ENCODE data around the gene NR5A2.

NR5A2 gene

DNA sequence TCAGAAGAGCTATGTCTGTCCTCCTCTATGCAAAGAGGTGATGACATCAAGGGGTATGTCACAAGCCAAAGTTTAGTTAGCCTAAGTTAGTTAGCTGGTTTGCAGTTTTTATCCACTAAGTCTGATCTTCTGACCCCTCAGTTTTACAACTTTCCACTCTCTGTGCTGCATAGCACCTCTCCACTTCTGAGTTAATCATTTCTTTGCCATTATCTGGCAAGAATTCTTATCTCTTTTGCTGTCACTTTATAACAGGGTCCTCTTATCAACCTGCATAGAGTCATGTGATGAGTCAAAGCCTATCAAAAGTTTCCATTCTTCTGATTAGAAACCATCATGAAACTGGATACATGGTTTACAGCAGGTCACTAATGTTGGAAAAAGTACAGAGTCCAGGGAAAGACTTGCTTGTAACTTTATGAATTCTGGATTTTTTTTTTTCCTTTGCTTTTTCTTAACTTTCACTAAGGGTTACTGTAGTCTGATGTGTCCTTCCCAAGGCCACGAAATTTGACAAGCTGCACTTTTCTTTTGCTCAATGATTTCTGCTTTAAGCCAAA lies at the start of gene NR5A2:
TSS of gene NR5A2 (plus strand) at position 447 of the 560 bp plus-strand sequence. CDS start 138 bp downstream, outside the sequence.
- DNase-seq = no peak

DNA sequence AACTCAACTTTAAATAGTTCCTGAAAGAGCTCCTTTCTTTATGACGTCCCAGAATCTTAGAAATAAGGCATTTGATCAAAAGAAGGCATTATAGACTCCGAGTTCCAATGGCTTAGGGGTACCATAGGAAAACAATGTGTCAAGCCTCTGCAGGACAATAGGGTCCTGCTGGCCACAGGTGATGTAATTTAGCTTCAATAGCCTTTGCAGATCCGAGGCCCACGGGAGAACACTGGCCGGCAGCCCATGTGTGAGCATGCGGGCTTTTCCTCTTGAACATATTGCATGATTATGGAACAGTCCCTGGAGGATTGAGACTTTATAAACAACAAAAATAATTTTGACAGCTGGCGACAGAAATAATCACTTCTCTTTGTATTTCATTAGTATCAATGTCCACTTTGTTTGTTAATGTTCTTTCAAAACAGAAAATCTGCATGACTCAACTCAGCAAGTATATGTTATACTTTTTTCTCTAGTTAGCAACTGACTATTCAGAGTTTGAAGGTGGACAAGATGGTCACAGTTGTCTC lies 49.0 kb upstream of the NR5A2 start:
- DNase-seq = no peak

DNA sequence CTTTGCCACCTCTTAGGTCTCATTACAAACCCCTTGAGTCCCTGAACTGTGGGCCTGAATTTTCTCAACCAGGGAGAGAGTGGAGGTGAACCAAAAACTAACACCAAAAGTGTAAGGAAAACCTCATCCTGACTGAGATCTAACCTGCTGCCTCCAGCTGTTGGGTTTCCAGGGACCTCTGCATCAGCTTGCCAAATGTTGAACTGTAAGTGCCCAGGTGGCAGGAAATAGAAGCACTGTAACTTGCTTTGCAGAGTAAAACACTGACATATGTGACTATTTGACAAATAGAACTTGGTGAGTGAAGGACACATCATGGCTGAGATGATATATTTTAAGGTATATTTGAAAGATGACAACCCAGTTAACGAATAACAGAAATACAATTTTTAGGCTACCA lies 48.4 kb upstream of the NR5A2 start:
- no peak for DNase-seq

DNA sequence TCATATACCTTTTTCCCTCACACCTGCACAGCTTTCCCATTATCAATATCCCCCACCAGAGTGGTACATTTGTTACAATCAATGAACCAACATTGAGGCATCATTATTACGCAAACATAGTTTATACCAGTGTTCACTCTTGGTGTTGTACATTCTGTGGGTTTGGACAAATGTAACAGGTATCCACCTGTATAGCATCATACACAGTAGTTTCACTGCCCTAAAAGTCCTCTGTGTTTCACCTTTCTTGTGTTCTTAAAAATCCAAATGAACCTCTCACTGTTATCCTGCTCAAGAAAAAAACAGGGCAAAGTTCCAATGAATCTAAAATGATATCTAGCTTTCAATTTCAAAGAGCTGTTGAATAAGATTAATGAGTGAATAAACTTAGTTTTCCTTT lies 45.9 kb upstream of the NR5A2 start:
- no peak for DNase-seq

DNA sequence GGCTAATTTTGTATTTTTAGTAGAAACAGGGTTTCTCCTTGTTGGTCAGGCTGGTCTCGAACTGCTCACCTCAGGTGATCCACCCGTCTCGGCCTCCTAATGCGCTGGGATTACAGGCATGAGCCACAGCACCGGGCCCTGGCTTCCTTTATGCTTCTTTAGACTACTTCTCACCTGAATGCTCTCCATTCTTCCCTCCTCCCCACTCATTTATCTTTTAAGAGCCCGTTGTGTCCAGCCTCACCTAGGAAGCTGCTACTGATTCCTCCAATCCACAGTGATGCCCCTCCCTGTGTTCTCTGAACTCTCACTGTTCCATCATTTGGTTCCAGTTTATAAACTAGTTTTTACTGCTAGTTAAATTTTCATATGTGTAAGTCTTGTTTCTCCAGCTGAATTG lies 44.9 kb upstream of the NR5A2 start:
- no peak for DNase-seq

DNA sequence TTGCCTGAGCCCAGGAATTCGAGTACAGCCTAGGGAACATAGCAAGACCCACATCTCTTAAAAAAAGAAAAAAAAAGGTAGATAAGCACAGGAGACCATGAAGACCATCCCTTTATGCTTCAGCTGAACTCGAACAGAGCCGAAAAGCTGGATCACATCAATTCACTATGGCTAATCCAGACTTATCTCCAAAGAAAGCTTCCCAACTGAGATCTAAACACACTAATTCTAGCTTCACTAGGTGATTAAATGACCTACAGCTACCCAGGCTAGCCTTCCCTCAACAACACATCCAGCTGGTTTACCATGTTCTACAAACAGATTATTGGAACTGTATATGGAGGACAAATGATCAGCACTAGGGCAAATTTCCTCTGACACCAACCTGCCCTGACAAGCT lies 44.0 kb upstream of the NR5A2 start:
- DNase-seq = no peak

DNA sequence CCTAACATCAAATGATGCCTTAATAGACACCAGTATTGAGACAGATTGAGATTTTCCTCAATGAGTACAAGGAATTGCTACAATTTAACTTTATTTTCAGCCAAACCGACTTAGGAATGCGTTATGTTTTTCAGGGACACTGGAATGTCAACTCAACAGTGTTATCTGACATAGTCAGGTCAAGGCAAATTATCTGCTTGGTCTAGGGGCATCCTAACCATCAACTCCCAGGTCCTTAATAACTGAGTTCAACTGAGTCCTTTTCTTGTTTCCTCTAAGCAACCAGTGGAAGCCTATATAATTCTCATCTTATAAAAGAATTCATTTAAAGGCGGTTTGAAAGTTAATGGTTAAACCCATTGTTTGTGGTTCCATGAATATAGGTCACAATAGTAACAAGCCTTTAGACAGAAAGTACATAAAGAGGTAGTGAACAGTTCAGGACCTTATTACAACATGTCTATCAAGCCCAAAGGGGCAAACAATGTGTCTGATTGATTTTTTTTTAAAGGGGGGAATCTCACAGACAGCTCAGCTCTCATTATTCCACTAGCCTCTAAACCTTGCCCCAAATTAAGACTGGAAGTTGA lies 32.3 kb upstream of the NR5A2 start:
- DNase-seq = no peak

DNA sequence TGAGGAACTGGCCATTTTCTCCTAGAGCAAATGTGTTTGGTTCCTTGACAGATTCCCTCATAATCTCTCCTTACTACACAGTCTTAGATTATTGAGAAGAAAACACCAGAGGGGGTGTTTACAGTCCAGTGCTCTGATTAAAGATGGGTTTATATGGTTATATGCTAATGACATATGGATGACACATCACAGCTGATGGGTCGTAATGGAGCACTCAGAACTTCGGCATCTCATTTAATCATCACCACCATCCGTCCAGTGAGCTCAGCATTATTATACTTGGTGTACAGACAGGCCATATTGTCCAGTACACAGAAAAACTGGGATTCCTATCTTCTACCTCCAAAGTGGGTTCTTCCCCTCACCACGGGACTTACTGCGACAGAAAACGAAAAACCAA lies 22.3 kb upstream of the NR5A2 start:
- DNase-seq = no peak

DNA sequence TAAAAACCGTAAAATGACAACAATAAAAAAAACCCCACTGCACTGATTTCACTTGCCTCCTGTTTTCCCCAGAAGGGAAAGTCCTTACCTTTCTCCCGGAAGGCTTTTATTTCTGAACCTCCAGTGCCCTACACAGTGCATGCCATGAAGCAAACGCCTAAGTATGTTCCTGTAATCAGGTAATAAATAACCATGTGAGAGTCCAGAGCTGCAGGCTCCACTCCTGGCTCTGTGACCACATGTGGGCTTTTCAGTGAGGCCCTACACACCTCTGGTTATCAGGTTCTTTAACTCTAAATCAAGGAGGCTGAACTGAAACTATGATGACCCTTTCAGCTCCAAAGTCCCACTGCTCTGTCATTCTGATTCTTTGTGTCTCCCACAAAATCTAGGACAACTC lies 20.8 kb upstream of the NR5A2 start:
- DNase-seq = no peak

DNA sequence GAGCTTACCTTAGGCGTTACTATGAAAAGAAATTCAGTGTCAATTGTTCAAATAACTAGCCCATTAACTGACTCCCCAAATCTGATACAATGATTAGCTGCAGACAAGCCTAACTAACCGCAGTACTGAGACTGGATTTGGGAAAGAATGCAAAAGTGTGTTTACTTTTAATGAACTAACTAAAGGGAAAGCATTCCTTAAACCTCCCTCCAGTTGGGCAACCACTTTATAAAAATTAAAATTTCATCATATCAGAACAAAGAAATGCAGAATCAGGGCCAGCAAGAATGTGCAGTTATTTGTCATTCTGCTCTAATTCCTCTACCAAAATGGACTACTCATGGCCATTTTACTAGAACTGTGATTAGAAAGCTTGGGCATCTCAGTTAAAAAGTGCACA lies 11.7 kb upstream of the NR5A2 start:
- DNase-seq = no peak

DNA sequence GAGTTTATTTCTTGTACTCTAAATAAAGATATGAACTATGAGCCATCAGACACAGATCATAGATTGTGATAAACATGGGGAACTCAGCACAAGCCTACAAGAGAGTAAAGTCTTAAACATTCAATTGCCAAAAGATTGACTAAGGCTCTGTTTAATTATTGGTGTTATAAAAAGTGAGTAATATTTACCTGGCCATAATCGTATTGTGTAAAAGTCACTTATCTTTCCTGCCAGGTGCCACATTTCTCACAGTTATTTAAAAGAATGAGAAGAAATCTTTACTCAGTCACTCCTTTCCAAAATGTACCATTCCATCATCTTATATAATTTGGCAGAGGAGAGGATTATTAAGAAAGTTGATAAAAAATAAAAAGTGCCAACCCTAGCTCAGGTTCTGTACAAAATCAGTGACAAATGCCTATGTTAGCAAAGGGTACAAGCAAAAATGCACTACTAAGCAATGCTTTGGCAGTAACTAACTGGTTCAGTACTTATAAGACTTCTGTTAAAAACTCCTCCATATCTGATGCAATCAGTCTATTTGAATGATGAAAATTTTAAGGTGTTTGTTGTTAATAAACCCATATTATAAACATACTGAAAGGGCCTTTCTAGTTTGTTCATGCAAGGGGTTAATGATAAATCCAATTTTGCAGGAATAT lies 5.8 kb upstream of the NR5A2 start:
- no peak for DNase-seq

DNA sequence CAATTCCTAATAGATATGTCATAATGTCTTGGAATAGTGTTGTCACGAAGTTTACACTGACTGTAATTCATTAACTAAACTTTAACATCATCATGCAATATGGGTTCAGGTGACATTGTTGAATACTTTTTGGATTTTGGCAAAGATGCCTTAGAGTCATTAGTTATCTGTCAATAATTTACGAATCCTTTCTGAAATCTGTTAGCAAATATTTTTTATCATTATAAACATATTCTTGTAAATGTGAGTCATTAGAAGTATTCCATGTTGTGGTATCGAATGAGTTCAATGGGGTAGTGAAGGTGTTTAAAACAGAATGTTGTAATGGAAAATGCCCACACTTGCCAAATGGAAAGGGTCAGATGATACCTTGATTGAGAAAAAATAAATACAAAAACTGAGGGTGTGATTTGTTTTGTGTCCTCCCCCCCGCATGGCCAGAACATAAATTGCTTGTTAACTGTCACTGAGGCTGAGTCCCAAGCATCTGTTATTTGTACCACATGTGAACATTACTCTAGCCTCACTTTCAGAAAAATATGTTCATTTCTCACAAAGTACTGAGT lies 5.2 kb upstream of the NR5A2 start:
- DNase-seq = no peak

DNA sequence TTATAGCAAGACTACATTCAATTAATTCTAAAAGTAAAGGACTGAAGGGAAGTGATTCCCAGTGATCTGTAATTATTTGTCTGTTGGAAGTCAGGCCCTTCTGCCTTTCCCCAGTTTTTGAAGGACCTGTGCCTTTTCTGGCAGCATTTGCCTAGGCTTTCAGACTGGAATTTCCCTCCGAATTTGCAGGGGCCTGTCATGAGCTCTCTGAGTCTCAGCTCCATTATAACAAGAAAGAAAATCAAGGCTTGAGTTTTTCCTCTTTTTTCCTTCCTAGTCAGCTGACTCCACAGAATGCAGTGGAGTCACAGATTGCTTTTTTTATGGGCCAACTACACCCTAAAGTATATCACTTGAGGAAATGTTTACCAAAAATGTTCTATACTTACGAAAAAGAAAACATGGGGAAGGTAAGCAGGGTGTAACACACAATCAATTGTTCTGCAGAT lies 1.1 kb downstream of the NR5A2 start:
- no peak for DNase-seq

DNA sequence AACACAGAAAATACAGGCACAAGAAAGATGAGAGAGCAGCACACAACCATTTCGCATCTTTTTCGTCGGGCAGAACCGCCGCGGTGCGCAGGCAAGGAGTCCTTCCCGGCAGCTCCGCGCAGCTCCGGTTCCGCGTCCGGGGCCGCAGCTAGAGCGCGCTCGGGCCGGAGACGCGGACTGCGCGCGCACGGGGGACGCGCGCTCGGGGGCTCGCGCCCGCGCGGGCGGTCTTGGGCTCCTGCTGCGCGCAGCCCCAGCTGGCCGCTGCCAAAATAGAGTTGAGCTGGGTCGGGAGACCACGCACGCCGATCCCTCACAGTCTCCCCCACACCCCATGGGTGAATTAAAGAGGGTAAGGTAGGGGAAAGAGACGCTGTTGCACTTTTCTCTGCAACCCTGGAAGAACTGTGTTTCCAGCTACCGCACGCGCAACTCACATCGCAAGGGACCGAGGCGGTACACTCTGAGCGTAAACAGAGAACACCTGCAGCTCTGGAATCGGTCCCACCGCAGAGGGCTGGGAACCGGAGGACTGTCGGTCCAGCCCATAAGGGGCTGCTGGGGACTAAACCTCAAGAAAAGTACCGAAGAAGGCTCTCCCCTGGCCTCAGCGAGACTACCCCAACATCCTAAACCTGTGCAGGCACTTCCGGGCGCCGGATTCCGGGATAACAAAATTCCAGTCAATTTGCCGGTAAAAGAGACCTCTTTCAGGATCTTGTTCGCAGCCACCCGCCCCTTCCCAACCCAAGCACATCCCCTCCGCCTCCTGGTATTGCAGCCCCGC lies 1.7 kb downstream of the NR5A2 start:
- DNase-seq = no peak

DNA sequence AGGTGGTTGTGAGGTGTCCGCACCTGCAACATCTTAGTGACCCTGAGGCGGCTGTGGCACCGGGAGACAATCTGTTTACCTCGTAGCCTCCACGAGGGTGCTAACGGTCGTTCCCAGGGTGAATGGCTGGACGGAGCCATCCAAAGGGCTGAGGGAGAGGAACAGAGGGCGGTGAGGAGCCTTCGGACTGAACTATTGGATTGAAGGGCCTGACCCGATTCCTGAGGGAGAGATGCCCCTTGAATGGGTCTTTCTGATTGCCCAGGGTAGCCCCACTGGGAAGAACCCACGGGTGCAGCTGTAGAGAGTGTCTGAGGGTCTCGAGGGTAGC lies 2.3 kb downstream of the NR5A2 start:
- no peak for DNase-seq

DNA sequence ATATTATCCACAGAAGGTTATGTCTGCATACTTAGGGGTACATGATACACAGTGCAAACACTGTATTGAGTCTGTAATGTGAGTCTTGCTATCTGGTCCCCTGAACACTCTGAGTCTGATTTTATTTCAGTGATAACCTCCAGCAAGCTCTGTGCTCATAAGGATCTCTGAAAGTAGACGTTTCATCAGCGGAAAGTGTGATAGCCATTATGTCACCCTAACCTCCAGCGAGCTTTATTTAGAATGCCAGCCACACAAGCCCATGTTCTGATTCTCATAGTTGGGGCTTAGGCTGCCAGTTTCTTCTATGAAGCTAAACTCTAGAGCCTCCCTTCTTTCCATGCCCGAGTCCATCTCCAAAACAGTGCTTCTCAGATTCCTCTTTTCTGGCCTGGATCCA lies 3.3 kb downstream of the NR5A2 start:
- DNase-seq = no peak

DNA sequence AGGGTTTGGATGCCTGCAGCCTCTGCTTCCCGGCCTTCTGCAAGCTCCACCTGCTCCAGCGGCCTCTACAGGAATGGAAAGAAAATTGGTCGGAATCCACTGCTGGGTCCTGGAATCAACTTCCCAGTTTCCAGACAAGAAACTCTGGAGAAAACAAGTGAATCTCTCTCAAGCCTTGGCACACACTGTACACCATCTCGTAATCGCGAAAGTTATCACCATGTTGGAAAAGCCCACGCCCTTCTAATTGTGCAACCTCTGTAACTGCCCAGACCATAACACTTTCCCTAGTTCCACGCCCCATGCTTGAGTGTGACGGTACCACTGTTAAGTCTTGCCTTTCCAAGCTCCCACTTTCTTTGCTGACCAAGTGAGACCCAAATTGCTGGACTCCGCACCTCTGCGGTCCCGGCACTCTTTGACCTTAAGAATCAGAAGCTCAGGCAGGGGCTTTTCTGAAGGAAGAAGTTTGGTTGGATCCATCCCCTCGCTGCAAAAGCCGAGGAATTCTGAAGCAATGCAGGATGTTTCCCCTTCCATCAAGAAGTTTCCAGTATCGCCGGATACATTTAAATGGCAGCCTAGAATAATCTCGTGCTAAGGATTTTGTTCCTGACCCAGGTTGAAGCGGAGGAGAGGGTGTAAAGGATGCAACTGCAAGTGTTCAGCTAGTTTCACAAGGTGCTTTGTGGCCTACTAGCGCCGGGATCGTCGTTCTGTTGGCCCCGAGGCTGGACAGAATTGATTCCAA lies 6.2 kb downstream of the NR5A2 start:
- DNase-seq = no peak

DNA sequence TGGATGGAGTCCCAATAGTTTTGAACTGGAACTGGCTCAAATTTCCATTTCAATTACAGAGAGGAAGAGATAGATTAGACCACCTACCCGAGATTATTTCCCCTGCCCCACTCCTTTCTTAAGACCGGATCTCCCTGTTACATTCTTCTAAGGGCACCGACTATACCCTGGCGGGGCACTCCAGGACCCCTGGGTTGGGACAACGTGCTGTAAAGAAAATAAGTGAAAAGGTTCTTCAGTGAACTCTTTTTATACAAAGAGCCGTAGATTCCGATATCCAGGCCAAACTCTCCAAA lies 6.7 kb downstream of the NR5A2 start:
- DNase-seq = no peak

DNA sequence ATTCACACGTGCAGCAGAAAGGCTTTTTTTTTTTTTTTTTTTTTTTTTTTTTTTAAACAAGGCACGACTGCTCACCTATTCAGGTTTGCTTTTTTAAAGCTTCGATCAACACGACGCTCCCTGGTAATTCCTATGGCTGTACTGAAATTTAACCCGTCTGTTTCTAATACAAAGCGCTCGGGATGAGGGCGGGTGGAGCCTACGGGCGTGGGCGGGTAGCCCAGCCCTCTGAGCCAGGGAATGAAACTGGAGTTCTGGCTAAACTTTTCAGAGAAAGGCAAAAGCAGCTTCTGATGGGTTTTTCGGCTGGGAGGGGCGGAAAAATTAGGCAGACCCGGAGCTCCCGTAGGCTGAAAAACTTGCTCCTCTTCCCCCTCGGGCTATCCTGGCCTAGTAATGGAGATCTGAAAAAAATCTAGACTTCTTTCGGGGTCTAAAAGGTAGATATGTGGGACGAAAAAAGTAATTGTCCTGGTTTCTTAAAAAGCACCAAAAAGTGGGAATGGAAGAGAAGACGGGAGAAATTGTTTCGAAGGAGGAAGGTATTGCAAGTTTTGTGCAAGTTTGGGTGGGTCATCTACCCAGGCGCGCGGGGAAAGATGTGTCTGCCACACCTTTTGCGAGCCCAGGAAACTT lies 7.4 kb downstream of the NR5A2 start:
- DNase-seq = no peak

DNA sequence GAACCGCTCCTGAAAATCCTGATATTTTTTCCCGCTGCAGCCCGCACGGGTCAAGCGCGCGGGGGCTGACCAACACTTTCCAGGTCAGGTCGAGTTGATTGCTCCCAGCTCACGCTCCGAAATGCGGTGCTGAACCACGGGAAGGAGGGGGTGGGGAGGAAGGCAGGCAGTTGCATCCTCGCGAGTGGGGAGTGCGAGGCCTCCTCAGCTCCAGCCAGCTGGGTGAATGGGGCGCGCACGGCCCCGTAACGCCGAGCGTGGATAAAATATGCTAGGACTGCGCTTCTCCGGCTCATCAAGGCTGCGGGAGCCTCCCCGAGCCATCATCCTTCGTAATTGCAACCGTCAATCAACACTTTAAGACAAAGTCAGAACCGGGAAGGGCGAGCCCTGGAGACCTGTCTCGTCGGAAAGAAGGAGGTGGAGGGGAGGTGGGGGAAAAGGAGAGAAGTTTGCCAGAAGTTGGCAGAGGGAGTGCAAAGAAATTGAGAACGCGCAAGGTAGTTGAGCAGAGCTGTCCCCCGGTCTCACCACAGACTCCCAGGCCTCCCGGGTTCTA lies 8.0 kb downstream of the NR5A2 start:
- no peak for DNase-seq

DNA sequence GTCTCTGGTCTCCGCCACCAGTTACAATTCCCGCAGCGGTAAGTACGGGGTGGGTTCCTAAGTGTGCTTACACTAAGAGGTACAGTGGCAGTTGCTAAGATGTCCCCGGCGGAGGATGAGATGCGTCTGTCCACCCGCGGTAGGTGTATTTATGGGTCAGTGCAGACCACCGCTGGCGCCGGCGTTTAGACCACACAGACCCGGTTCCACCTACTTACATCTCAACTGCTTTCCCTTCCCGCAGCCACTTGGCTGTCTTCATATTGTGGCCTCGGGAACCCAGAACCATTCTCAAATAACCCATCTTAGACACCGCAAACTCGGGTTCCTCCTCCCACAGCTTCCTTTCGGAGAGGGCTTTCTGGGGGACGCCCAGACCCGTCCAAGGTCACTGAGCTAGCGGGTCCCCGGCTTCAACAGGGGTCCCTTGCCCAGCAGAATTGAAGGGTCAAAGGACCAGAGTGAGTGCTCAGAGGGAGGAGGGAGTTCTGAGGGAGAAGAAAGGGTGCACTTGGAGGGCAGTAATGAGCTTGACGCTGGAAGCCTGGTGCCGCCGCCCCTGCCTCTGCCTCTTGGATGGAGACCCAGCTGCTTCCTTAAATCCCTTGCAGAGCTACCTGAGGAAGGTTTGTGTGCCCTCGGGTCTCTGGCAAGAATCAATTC lies 8.6 kb downstream of the NR5A2 start:
- no peak for DNase-seq
